OCI-LY1 (cell line): ENCODE results near the gene PRKD2.

Experiments used
- H2AFZ ChIP-seq: fragments of 200-600 bp; sonication (generic), shearing (Covaris generic); 2 replicates; pipeline ENCODE4 v1.6.0; 2014; ENCODE audit warnings: antibody characterized with exemption, mild to moderate bottlenecking, low read length
- H3F3A ChIP-seq: fragments of 200-600 bp; sonication (generic), shearing (Covaris generic); 2 replicates; pipeline ENCODE4 v1.6.0; 2014; ENCODE audit warnings: mild to moderate bottlenecking, antibody characterized with exemption, low read length, moderate library complexity; ENCODE audit not compliant: insufficient read depth
- H3K27ac ChIP-seq: fragments of 200-600 bp; sonication (generic); 2 replicates; pipeline ENCODE4 v1.5.1; 2014; ENCODE audit warnings: low read length, mixed run types, mild to moderate bottlenecking, low read depth; ENCODE audit not compliant: poor library complexity, severe bottlenecking
- H3K27me3 ChIP-seq: fragments of 200-600 bp; sonication (generic); 2 replicates; pipeline ENCODE4 v1.6.0; 2014; ENCODE audit warnings: antibody characterized with exemption, mild to moderate bottlenecking, low read length, moderate library complexity; ENCODE audit not compliant: insufficient read depth
- H3K36me3 ChIP-seq: fragments of 200-600 bp; sonication (generic); 2 replicates; pipeline ENCODE4 v1.6.1; 2014; ENCODE audit warnings: mild to moderate bottlenecking, antibody characterized with exemption, low read length, moderate library complexity, mixed read lengths; ENCODE audit not compliant: insufficient read depth
- H3K4me1 ChIP-seq: fragments of 200-600 bp; sonication (generic); 2 replicates; pipeline ENCODE4 v1.5.1; 2014; ENCODE audit warnings: mild to moderate bottlenecking, low read length, moderate library complexity; ENCODE audit not compliant: insufficient read depth, severe bottlenecking
- H3K4me2 ChIP-seq: fragments of 200-600 bp; sonication (generic), shearing (Covaris generic); 2 replicates; pipeline ENCODE4 v1.6.1; 2014; ENCODE audit warnings: low read length
- H3K4me3 ChIP-seq: fragments of 200-600 bp; sonication (generic); 2 replicates; pipeline ENCODE4 v1.5.1; 2014; ENCODE audit warnings: low read length, low read depth, mild to moderate bottlenecking, mixed read lengths; ENCODE audit not compliant: poor library complexity, severe bottlenecking
- H3K79me2 ChIP-seq: fragments of 200-600 bp; shearing (Covaris generic); 2 replicates; pipeline ENCODE4 v1.6.1; 2016; ENCODE audit warnings: mixed run types, low read length, mixed read lengths; ENCODE audit not compliant: insufficient read depth
- H3K9ac ChIP-seq: fragments of 200-600 bp; sonication (generic), shearing (Covaris generic); 2 replicates; pipeline ENCODE4 v1.6.1; 2014; ENCODE audit warnings: mild to moderate bottlenecking, low read length, mixed read lengths
- H3K9me2 ChIP-seq: fragments of 200-600 bp; sonication (generic), shearing (Covaris generic); 2 replicates; pipeline ENCODE4 v1.6.1; 2014; ENCODE audit warnings: low read depth, mild to moderate bottlenecking, low read length, mixed read lengths
- H3K9me3 ChIP-seq: fragments of 200-600 bp; shearing (Covaris generic); 2 replicates; pipeline ENCODE4 v1.6.1; 2014; ENCODE audit warnings: low read length, mixed read lengths
- H4K20me1 ChIP-seq: fragments of 200-600 bp; sonication (generic), shearing (Covaris generic); 2 replicates; pipeline ENCODE4 v1.6.0; 2016; ENCODE audit warnings: mild to moderate bottlenecking, low read length; ENCODE audit not compliant: insufficient read depth
- CTCF ChIP-seq: fragments of 200-600 bp; sonication (generic), shearing (Covaris generic); IDR thresholded peaks from 2 replicates; pipeline ENCODE4 v1.5.1; 2017; ENCODE audit warnings: mild to moderate bottlenecking, antibody characterized with exemption, low read length, moderate library complexity, mixed read lengths
- EZH2 ChIP-seq: fragments of 200-600 bp; sonication (generic), shearing (Covaris generic); IDR thresholded peaks from 2 replicates; pipeline ENCODE4 v1.8.0; 2017; ENCODE audit warnings: borderline replicate concordance, mixed run types, mild to moderate bottlenecking, antibody characterized with exemption, low read length, moderate library complexity, mixed read lengths

Gene PRKD2

DNA sequence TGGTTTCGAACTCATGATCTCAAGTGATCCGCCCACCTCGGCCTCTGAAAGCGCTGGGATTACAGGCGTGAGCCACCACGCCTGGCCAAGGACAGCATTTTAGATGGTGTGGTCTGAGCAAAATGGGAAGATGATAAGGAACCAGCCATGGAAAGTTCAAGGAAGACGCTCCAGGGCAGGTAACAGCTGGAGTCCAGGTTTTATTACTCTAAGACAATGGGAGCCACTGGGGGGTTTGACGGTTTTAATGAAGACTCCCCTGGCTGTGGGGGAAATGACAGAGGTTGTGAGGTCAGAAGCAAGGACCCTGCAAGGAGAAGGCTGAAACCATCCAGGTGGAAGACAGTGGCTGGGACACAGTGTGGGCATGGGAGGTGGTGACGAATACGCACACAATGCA, 20.9 kb downstream of the PRKD2 start:
- H3K4me3 ChIP-seq, result no peak overlapping the region
- no peak for TF ChIP-seq EZH2
- no peak for TF ChIP-seq CTCF
- H3K36me3 ChIP-seq, result peaks cover 85% of the 10 kb centered on the region
- H3F3A ChIP-seq, result no peaks in the 10 kb centered on the region
- no peaks in the 10 kb centered on the region for H3K9me2 ChIP-seq
- H3K27ac ChIP-seq, result no peak overlapping the region
- no peaks in the 10 kb centered on the region for H4K20me1 ChIP-seq
- H3K27me3 ChIP-seq, result no peaks in the 10 kb centered on the region
- no peaks in the 10 kb centered on the region for H3K9me3 ChIP-seq
- H3K4me1 ChIP-seq, result no peaks in the 10 kb centered on the region
- no peak overlapping the region for H3K9ac ChIP-seq
- H2AFZ ChIP-seq, result no peak overlapping the region
- H3K79me2 ChIP-seq, result no peaks in the 10 kb centered on the region
- H3K4me2 ChIP-seq, result no peak overlapping the region

GRCh38 chr19:46693760-46694159, 23.2 kb downstream of the PRKD2 start:
- Histone ChIP-seq H2AFZ (no peak overlapping the region), H3K9ac (no peak overlapping the region), H3K4me3 (no peak overlapping the region), H3K4me1 (no peaks in the 10 kb centered on the region), H3K27ac (no peak overlapping the region), H3K79me2 (no peaks in the 10 kb centered on the region), H3K27me3 (no peaks in the 10 kb centered on the region), H3K36me3 (peaks cover 87% of the 10 kb centered on the region), H3K4me2 (no peak overlapping the region), H3K9me2 (no peaks in the 10 kb centered on the region), H3K9me3 (no peaks in the 10 kb centered on the region), H3F3A (no peaks in the 10 kb centered on the region), H4K20me1 (no peaks in the 10 kb centered on the region)
- TF ChIP-seq CTCF (no peak), EZH2 (no peak)

- Histone ChIP-seq H3K9me3 (no peaks in the 10 kb centered on the region), H3K9me2 (no peaks in the 10 kb centered on the region), H3K4me1 (no peaks in the 10 kb centered on the region), H3K79me2 (no peaks in the 10 kb centered on the region), H3K9ac (no peak overlapping the region), H3F3A (no peaks in the 10 kb centered on the region), H3K4me3 (no peak overlapping the region), H4K20me1 (no peaks in the 10 kb centered on the region), H3K36me3 (peaks cover 84% of the 10 kb centered on the region), H3K4me2 (no peak overlapping the region), H3K27me3 (no peaks in the 10 kb centered on the region), H2AFZ (no peak overlapping the region), H3K27ac (no peak overlapping the region)
- no peak for TF ChIP-seq CTCF
- TF ChIP-seq EZH2, result no peak
These were observed 23.8 kb downstream of the PRKD2 start for GRCh38 chr19:46692918-46693722.
